Occipital lobe (tissue), 2 donors: ENCODE data around the gene DCK. TPM values are rescaled to one million over a fixed set of nuclear protein-coding genes. Genes with fewer than 3 reads are reported as not detected.

Experiments used
- DNase-seq: peaks from one replicate; lab custom pipeline; 2025; lab: John Stamatoyannopoulos, UW
- total RNA-seq: library from RNA; depleted of rRNA; stranded (reverse); fragments of >200 nt; gene quantifications from one replicate; pipeline ENCODE4 v1.2.3, GENCODE V29; 2014

The DCK gene
- total RNA-seq, 1 donor from 2014 or later = 125 TPM

DNA sequence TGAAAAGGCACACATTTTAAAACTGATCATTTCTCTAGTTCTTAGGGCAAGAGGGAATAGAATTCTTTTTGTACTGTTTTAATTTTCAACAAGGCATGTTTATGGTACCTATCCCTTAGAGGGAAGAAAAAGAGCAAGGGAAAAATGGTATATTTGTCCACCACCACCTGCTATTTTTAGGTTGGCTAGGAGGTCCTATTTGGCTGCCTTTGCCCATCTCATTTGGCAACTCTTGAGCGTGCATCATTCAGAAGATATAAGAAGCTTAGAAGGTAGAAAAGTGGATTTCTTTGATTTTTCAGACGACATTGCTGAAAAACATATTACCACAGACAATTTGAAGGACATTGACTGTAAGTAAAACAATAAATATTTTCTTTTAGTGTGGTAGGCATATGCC is 69.0 kb downstream of the DCK start:
- no peak for DNase-seq

DNA sequence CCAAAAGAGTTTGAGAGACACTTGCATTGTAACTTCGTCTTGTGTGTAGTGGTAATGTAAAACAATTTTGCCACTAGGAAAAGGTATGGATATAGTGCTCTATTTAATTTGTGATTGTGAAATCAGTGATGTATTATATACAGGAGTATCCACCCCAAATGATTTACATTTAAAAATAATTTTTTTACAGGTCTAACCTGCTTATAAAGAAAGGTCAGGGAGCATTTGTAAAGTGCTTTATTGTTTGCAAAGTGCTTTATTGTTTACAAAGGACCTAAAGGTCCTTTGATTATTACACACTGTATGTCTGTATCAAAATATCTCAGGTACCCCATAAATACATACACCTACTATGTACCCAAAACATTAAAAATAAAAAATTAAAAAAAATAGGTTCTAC is 70.3 kb downstream of the DCK start:
- DNase-seq = no peak

DNA sequence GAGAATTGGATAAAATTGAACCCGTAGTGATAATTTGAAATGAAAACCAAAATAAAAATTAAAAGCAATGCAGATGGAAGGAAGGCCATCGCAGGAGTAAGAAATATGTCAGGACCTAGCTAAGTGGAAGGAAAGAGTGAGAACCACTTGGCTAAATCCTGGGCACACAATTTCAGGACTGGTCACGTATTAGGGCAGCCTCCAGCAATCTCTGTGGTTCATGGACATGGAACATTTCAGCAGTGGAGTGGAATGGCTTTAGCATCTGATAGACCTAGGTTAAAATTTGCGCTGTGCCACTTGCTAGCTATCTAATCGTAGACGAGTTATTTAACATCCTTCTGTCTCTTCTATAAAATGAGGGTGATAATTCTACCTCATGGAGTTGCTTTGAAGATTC is 71.1 kb downstream of the DCK start:
- no peak for DNase-seq

DNA sequence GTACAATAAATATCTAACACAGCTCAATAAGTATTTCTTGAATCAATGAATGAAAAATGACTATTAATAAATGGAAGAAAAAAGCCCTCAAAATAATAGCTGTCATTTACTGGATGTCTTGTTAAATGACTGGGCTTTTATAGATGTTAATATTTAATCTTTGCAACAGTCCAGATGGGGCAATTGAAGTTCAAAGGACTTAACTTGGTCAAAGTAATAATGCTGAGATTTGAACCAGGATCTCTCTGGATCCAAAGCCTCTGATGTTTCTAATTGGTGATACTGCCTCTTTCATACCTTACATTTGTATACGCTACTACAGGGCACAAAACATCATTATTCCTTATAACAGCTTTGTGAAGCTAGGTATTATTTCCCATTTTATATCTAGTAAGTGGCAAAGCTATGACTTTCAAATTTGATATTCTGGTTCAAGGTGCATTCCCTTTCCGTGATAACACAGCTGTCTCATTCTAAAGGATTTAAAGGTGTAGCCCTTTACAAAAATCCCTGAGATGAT is 72.6 kb downstream of the DCK start:
- DNase-seq = no peak

GRCh38 chr4:71066737-71067716 is 73.6 kb downstream of the DCK start:
- DNase-seq = no peak

DNA sequence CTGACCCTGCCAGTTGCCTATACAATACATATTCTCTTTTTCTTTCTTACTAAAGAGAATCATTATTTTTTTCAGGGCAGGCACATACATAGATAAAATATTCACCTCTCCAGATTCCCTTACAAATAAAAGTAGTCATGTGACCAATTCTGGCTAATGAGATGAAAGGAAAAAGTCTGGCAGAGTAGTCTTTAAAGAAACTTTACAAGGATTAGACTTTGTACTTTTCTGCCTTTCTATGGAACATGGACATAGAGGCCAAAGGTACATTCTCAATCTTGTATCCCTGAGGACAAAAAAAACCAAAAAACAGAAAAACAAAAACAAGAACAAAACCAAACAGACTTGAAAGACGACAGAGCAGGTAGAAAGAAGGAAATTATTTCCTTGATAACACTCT is 75.6 kb downstream of the DCK start:
- no peak for DNase-seq

- no peak for DNase-seq
Observed at GRCh38 chr4:71070015-71070414, 76.6 kb downstream of the DCK start.

- no peak for DNase-seq
Observed at GRCh38 chr4:71074452-71075299, 81.2 kb downstream of the DCK start.

Other genes starting within 250 kb of the DCK start
- gene GRSF1, start 153.8 kb upstream of the DCK start, total RNA-seq = 73.5 TPM
- 39.6 TPM for gene MOB1B, start 91.3 kb upstream of the DCK start, total RNA-seq